Activated effector memory CD4-positive, alpha-beta T cell treated with Interleukin-2 at 50 U/mL for 16 hours (primary cell): Measurements from ENCODE around the gene ALK.

Experiments
- DNase-seq: peaks from one replicate; pipeline ENCODE4 v3.0.0-alpha.2; 2020

The ALK gene

DNA sequence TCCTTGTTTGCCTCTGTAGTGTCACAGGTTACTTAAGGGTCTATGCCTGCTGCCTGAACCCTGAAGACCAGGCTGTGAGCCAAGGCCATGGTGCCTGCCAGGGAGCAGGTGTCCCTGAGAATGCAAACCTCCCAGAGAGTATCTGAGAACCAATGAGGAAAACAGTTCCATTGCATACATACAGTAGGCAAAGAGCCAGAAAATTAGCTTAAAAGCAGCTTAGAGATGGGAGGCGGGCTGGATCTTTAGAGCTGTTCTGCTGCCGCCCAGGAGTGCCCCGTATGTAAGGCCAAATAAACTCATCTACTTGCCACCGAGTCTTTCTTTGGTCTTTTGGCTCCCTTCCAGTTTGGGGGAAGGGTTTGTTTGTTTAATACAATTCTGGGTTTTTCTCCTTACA is 478.2 kb downstream of the ALK start:
- DNase-seq = no peak

DNA sequence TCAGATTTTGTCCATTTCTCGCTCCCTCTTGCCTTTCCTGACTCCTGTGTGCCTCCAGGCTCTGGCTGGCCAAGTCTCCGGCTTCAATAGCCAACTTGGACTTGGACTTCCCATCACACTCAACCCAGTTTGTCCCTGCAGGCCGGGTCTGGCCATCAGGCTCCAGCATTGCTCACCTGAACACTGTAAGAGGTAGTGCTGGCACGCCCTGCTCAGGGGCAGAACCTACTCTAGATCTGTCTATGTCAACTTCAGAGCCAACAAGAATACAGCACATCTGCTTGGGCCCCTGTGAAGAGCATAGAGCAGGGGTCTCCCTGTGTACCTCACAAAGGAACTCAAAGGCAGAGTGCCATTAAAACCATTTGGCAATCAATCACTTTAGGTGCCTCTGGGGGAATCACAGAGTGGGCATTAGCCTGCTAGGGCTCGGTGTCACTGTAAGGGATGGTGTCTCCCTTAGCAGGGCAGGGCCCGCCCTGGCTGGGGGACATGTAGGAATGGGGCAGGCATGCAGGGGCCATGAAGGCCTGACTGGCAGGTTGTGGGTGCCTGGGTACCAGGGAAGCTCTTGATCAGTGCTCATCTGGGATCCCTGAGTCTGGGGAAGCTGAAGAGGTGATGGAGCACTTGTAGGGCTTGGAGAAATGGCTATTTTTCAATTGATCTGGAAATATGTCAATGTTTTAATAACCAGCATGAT is 480.3 kb downstream of the ALK start:
- no peak for DNase-seq

DNA sequence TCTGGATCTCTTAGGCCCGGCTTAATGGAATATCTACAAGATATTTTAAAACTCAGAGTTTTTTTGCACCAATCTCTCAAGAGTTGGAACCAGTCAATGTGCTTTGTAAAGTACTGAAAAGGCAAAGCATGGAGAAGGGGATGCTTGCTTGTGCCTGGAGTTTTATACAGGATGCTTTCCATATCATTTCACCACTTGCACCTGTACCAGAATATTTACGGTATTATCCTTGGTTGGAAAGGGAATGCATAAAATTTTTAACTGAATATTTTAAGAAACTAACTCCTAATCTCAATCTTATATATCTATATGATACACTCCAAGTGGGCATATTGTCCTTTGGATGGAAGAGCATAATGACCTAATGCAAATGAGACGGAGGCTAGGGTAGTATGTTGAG is 487.5 kb downstream of the ALK start:
- no peak for DNase-seq

DNA sequence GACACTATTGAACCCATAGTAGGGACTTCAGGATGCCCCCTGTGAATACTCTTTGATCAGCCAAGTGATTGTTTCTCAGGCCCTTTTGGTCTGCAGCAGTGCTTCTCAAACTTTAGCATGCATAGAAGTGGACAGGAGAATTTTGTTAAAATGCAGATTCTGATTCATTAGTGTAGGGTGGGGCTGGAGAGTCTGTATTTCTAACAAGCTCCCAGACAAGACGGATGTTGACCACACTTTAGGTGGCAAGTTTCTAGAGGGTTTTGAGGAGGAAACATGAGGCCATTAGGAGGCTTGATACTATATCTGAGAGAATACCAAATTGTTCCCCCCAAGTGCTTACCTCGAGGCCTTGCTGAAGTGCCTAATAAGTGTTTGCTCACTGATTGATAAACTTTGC is 488.3 kb downstream of the ALK start:
- DNase-seq = no peak

DNA sequence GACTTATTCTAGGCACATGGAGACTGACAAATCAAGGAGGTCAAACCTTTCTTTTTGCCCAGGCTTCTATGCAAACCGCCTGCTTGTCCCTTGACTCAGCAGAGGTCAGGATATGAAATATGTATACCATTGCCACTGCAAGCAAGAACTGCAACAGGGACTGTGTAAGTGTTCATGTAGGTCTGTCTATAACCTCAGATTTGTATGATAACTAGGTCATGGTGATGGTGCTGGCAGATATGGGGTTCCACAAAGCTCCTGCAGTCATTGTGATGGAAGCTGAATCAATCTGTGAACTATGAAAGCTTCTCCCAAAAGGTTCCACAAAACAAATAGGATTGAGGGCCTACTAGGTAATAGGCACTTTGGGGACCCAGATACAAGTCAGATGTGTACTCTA is 489.9 kb downstream of the ALK start:
- DNase-seq = no peak

DNA sequence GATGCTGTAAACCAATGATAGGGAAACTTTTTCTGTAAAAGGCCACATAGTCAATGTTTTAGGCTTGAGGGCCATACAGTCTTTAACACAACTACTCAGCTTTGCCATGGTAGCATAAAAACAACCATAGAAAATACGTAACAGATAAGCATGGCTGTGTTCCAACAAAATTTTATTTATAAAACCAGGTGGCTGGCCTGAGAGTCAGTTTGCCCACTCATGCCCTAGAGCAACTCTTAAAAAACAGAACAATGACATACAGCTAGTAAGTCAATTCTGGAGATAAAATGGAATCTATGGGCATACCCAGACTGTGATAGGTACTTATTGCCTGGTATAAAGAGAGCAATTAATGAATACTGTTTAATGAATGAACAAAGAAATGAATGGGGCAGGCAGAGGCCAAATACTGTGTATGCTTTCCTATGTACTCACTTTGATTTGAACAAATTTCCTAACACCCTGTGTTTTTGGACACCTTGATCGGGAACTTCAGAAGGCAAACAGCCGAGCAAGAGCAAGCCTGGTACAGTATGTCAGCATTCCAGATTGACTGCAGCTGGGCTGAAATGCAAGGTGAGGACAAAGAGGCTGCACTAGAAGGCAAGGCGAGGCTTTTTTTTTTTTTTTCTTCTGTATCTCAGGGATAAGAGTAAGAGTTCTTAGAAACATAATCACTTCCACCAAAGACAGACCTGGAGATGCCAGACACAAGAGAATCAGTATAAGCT is 490.8 kb downstream of the ALK start:
- DNase-seq = no peak

DNA sequence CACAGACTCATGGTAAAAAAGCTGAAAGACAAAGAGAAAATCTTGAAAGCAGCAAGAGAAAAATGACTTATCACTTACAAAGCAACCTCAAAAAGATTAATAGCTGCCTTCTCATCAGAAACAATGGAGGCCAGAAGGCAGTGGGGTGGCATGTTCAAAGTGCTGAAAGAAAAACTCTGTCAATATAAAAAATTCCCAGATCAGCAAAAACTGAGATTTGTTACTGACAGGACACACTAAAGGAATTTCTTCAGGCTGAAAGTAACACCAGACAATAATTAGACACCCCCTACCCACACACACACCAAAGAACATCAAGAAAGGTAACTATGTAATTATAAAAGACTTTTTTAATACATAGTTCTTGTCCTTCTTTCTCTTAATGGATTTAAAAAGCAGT is 495.0 kb downstream of the ALK start:
- DNase-seq = no peak

DNA sequence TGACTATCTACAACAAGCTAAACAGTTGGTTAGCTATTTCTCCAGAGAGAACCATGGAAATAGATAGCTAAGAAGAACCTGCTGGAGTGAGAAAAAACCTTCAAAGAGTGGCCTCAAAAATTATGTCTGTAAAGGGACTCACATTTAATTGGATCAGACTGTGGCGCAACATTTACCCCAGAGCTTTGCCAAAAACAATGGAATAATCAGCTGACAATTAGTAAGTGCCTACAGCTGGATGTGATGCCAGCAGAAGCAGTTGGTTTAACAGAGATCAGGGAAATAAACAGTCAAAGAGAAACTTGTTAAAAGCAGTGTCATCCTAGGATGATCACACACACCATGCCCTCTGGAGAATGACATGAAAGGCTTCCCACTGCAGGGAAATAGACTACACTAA is 495.5 kb downstream of the ALK start:
- DNase-seq = no peak

DNA sequence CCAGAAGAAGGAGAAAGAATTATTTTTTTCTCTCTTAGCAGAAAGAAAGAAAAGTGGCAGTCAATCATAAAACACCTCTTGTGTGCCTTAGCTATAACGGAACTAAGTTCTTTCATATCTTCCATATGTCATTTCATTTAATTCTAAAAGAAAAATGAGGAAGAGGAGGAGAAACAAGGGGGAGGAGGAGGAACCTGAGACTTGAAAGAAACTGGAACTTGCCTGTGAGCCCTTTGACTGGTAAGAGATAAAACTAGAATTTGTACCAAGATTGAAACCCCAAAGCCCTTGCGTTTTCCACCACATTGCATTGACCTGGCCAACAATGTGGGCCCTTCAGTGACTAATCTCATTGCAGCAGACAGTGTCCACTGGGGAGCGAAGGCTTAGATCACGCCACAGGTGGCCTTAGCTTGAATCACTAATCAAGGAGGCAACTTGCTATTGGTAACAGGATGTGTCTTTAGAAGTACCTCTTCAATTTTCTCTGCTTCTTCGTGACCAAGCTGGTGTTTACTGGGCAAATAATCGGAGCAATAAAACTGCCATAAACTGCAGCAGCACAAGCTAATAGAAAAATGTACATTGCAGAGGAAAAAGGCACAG is 498.2 kb downstream of the ALK start:
- DNase-seq = no peak

DNA sequence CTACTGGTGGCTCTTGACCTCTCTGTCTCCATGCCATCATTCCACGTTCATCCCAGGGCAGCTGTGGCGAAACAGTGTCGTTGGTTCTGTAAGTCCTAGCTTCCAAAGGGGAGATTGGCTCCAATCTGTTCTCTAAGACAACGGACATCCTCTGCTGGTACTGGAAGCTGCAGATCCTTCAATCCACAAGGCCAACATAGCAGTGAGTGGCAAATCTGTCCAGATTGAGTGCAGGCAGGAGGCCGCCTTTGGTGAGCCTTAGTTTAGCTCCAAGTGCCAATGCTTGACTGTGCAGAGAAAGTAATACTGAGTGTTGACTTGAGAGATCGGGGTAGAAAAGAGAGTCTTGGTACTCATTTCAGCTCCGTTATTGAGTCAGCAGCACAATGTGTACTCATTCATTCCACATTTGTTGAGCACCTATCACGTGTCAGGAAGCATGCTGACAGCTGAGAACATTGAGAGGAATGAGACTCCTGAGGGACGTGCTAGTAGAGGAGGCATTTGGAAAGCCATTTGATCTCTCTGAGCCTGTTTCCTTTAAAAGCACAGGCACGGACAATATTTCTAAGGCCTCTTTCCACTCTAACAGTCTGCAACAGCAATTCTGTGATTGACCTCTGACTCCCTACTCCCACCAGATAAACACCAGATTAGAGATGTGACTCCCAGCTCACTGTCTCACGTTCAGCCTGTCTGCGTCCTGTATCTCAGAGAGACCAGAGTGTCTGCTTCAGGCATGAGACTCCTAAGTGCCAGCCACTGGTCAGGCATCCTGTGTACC is 500.2 kb downstream of the ALK start:
- no peak for DNase-seq

DNA sequence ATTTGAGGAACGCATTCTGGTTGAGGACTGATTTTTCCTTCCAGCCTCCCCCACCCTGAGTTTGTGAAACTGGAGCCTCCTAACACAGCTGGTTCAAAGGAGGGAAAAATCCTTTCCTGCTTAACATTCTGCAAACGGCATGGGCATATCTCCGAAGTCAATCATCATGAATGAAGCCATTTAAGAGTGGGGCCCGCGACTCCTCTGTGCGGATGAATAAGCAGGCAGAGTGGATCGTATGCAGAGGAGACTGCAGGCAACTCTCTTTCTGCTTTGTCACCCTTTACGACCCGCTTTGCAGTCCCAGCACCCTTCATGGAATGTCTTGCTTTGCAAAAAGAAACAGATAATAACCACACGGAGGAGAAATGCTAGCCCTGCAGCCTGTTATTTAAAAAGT is 500.9 kb downstream of the ALK start:
- no peak for DNase-seq

DNA sequence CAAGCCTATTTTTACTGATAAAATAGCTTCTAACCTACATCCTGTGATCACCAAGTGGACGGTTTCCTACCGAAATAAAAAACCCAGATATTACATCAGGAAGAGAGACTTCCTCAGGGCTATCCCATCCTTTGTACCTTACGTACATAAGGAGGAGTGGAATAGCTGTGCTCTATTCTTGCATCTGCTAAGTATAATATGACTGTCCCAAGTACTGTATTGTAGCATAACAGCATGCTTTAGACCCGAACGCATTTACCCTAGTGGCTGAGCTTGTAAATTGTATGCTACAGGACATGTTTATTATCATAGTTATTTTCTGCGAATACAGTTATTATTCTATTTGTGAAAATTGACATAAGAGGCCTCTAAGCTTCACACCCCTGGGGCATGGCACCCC is 503.8 kb downstream of the ALK start:
- DNase-seq = no peak

DNA sequence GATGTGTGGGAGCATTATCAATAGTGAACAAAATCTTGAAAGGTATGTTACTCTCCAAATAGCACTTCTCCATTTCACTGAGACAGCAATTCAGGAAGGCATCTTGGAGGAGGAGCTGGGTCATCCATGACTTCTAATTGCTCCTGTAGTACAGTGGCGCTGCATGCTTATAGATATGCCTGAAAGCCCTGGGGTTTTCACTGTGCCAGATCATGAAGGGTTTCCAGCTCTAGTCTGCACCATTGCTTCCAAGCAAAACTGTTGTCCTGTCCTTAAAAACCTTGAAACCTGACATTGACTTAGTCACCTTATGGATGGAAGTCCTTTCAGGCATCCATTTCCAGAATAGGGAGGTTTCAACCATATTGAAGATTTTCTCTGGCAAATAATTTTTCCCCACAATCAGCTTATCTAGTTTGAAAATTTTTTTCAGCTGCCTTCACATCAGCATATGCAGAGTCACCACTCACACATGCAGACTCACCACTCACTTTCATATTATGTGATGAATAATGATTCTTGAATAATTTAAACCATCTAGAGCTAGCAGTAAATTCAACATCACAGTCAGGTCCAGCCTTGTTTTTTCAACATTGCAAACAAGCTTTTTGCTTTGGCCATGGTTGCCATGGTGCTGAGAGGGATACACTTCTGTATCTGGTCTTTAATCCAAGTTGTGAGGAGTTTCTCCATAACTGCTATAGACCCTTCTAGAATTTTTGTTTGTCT is 509.0 kb downstream of the ALK start:
- no peak for DNase-seq

DNA sequence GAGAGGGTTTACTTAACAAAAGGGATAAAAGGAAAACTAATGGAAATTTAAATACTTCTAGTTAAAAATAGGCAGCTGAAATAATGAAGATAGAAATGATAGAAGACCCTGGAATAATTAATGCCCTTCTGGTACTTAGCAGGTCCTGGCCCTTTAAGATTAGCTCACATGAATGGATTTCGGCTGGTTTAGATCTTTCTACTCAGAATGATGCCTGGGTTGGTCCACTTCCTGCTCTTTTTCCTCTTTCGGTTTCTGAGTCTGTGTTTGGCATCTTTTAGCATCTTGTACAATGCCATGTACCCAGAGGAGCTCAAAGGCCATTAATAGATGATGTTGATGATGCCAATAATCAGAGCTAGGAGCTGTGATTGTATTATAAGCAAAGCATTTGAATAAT is 515.7 kb downstream of the ALK start:
- no peak for DNase-seq

DNA sequence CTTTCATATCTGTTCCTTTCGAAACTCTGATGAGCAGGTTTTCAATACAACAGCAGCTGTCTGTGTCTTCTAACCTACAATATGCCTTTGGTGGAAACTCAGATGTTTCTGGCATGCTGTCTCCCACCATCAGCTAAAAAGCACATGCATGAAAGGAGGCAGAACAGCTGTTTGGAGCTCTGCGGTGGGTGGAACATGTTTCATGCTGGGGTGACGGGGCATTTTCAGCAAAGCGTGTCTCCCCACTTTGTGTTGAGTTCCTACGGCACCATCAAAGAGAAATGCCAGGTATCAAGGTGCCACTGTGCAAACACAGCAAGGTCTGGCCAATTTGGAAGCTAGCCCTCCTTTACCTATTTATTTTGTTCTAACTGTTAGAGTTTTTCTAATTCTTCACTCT is 516.1 kb downstream of the ALK start:
- DNase-seq = no peak

DNA sequence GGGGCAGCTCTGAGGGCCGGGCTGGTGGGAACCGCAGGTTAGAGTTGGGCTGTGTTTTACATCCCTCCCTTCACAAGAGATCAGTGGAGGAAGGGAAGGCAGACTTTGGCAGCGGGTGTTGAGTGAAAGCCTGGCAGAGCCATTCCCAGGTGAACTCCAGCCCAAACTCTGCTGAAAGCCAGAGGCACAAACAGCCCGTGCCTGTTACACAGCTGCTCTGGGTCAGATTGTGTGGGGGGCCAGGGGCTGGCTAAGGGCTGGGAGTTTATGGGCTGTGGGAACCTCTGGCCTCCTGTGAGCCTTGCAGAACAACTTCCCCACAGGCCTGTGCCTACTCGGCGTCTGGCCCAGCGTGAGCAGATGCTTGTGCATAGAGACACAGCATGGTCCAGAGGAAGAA is 519.4 kb downstream of the ALK start:
- DNase-seq = no peak

DNA sequence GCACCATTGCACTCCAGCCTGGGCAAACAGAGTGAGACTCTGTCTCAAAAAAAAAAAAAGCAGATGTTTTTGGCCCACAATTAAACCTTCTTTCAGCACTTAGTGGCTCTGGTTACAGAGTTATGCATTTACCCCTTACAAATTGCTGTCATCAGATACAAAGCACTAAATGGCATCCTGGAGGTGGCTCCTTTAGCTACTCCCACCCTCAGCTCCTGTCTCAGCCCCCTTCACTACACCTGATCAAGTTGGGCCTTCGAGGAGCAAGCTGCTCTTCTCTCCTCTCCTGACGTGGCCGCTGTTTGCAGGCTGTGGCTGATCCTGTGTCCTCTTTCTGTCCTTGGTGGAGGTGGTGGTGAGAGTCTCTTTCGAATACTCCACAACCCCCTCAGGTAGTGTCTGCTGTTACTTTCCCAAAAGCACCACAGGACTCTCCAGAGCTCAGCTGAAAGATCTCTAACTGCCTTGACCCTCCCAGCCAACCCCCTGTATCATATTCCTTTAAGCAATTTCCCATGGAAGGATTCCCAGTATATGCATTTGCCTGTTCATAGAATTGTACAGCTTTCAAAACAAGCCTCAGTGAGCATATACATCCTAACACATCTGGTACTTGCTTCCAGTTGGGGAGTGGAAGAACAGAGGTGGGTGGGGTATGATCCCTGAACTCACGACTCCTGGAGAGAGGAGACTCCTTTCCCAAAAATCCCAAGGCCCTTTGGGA is 520.3 kb downstream of the ALK start:
- no peak for DNase-seq

DNA sequence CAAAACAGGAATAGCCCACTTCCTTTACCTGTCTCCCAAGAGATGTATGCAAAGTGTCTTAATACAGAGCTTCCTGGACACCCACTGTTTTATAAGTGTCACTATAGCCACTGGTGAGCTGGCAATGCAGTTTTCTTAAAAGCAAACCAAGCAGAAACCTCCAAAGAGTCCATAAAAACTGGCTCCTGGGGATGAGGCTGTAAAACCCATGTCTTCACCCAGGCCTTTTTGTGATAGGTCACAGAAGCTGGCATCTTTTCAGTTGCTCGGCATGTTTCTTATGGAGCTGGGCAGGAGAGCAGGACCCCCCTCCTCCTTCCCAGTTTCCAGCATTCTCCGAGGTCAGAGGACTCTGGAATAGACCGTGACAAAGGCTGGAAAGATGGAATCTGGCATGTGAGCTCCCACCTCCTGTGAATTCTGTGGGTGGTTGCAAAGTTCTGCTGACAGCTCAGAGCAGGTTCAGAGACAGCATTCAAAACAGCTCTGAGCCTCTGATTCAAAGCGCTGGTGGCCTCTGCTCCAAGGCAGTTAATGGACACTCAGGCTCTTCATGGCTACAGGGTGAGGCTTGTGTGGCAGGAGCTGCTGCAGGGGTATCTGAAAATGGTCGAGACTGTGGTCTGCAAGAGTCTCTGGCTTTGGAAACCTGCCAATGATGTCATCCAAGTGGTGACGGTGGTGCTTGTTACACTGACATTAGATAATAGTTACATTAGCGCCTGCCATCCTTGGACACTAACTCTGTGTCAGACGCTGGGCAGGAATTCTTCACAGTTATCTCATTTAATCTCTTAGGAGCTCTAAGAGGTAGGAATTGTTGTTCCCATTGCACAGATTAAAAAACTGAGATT is 522.8 kb downstream of the ALK start:
- DNase-seq = no peak

DNA sequence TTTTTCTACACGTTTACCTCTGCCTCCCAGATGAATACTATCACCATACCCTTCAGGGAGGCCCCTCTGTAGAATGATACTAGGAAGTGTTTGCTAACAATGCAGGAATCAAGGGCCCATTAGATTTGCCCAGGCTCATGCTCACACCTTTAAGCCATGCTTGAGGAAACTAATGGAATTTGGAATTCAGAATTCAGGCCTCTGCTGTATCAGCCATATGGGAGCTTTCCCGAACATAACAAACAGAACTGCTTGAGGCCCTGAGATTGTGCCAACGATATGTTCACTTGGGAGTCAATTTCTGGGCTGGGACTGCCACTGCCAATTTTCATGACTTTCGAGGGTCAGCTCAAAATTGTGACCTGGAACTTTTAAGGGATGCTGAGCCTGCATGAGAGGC is 523.7 kb downstream of the ALK start:
- no peak for DNase-seq

DNA sequence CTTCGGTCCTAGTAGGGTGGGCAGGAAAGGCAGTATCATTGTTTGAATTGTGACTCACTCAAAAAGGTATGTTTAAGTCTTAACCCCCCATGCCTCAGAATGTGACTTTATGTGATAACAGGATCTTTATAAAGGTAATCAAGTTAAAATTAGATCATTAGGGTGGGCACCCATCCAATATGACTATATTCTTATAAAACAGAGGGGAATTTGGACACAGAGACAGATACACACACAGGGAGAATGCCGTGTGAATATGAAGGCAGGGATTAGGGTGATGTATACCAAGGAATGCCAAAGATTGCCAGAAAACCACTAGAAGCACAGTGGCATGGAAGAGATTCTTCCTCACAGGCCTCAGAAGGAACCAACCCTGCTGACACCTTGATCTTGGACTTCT is 524.3 kb downstream of the ALK start:
- no peak for DNase-seq

DNA sequence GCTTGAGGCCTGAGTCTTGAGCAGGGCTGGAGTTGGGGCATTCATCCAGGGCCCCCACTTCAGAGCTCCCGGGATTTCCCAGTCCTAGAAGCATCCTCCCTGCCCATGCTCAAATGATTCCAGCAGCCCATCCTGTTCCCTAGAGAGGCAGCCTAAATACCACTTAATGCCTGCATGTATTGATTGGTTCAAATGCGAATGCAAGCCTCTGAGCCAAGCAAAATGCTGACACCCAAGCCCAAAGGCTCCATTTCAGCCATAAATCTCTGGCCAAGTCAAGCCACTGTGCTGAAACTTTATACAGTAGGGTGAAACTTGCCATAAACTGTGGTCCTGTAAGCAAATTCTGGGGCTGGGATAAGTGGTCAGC is 526.4 kb downstream of the ALK start:
- no peak for DNase-seq
